T47D (cell line): ENCODE data around the gene NTMT1.
"Not testable (repeated sequence)": the region's sequence is repeated elsewhere in the genome, so short reads cannot be mapped to it uniquely, and the experiment has no call there.

Experiments used
- DNase-seq, 2 experiments: peaks; one replicate each; pipeline versions ENCODE4 v3.0.0 to v3.0.0-alpha.2; 2011 to 2012; ENCODE audit warnings: low read depth in 1 of 2, low spot score in 1 of 2
- JUND ChIP-seq: IDR thresholded peaks from 2 replicates; pipeline ENCODE4 v1.6.1; 2012; ENCODE audit warnings: low read depth
- in situ Hi-C: cut with HindIII; loops from 2 replicates; pipeline ENCODE4 v1.10.0; 2016; ENCODE audit warnings: low sequenced_read_pairs, low pct_unique_long_range_greater_than_20kb

The NTMT1 gene

GRCh38 chr9:129626625-129627284, 792 bp downstream of the NTMT1 start:
- in situ Hi-C loops, result no loop called here
- no peak for DNase-seq
- no peak for TF ChIP-seq JUND

- DNase-seq, result no peak
- in situ Hi-C loops, result no loop called here
- TF ChIP-seq JUND, result no peak
These were observed 1.8 kb downstream of the NTMT1 start for GRCh38 chr9:129627556-129628440.

GRCh38 chr9:129628709-129629108, 2.7 kb downstream of the NTMT1 start:
- in situ Hi-C loops, result no loop called here

GRCh38 chr9:129629251-129629820, 3.4 kb downstream of the NTMT1 start:
- in situ Hi-C loops, result no loop called here
- DNase-seq, result no peak
- TF ChIP-seq JUND, result no peak

More at GRCh38 chr9:129628709-129629108, 2.7 kb downstream of the NTMT1 start:
- no peak for DNase-seq
- TF ChIP-seq JUND, result no peak

GRCh38 chr9:129630967-129631673, 5.2 kb downstream of the NTMT1 start:
- in situ Hi-C loops, result no loop called here
- TF ChIP-seq JUND, result no peak
- DNase-seq, result no peak

- TF ChIP-seq JUND, result no peak
- no peak for DNase-seq
- in situ Hi-C loops, result no loop called here
These were observed 5.7 kb downstream of the NTMT1 start for GRCh38 chr9:129631674-129632129.

GRCh38 chr9:129632460-129632859, 6.5 kb downstream of the NTMT1 start:
- TF ChIP-seq JUND, result no peak
- in situ Hi-C loops, result no loop called here
- no peak for DNase-seq

GRCh38 chr9:129633207-129633606, 7.2 kb downstream of the NTMT1 start:
- no peak for TF ChIP-seq JUND
- in situ Hi-C loops, result no loop called here
- DNase-seq, result no peak

GRCh38 chr9:129633848-129634247, 7.9 kb downstream of the NTMT1 start:
- DNase-seq, result no peak
- in situ Hi-C loops, result no loop called here
- no peak for TF ChIP-seq JUND

GRCh38 chr9:129635099-129636065, 9.4 kb downstream of the NTMT1 start:
- in situ Hi-C loops, result no loop called here
- no peak for DNase-seq
- TF ChIP-seq JUND, result no peak

GRCh38 chr9:129636343-129636742, 10.4 kb downstream of the NTMT1 start:
- in situ Hi-C loops, result not testable (repeated sequence)

More at GRCh38 chr9:129636343-129636742, 10.4 kb downstream of the NTMT1 start:
- DNase-seq, result not testable (repeated sequence)
